Measurements from ENCODE around the gene SLC9A3.

GRCh38 chr5:477247-477646, 47.0 kb downstream of the SLC9A3 start:
- TF ChIP-seq, protein P1, sequence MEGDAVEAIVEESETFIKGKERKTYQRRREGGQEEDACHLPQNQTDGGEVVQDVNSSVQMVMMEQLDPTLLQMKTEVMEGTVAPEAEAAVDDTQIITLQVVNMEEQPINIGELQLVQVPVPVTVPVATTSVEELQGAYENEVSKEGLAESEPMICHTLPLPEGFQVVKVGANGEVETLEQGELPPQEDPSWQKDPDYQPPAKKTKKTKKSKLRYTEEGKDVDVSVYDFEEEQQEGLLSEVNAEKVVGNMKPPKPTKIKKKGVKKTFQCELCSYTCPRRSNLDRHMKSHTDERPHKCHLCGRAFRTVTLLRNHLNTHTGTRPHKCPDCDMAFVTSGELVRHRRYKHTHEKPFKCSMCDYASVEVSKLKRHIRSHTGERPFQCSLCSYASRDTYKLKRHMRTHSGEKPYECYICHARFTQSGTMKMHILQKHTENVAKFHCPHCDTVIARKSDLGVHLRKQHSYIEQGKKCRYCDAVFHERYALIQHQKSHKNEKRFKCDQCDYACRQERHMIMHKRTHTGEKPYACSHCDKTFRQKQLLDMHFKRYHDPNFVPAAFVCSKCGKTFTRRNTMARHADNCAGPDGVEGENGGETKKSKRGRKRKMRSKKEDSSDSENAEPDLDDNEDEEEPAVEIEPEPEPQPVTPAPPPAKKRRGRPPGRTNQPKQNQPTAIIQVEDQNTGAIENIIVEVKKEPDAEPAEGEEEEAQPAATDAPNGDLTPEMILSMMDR (IDR thresholded peaks at IDR 0.05; ENCODE audit: low read depth, low read length, poor library complexity, severe bottlenecking), result no peak
- no peak for TF ChIP-seq EZH2phosphoT487 (IDR thresholded peaks at IDR 0.05; ENCODE audit: borderline replicate concordance, low read length)
